H1 (cell line): ENCODE measurements around the gene BIK. TPM values are rescaled to one million over a fixed set of nuclear protein-coding genes. Genes with fewer than 3 reads are reported as not detected.

ENCODE experiments used
- CTCF ChIA-PET: fragments of 300-600 bp; sonication (Branson Sonifier 250); formaldehyde crosslinking; loops from one replicate; lab custom pipeline; 2021; ENCODE audit not compliant: partially characterized antibody; lab: Charles Lee
- POLR2A ChIA-PET: fragments of 300-600 bp; sonication (Branson Sonifier 250); formaldehyde crosslinking; loops from one replicate; lab custom pipeline; 2021; ENCODE audit warnings: inconsistent platforms; ENCODE audit not compliant: partially characterized antibody; lab: Charles Lee
- DNase-seq, 2 experiments: peaks; one replicate each; pipeline versions ENCODE4 v3.0.0 to v3.0.0-alpha.2; 2010 to 2022; ENCODE audit warnings: low spot score in 2 of 2, low read depth in 1 of 2, mixed read lengths in 1 of 2
- FAIRE-seq: peaks from 2 replicates; lab custom pipeline; 2011; peaks lifted over from hg19 to GRCh38; lab: Jason Lieb, UNC
- H2AFZ ChIP-seq: 2 replicates; pipeline ENCODE4 v1.8.1; 2012; ENCODE audit warnings: low read length, inconsistent platforms
- H2AK5ac ChIP-seq: 2 replicates; pipeline ENCODE4 v1.6.1; 2013; ENCODE audit warnings: low read depth, low read length
- H2BK120ac ChIP-seq: replicated peaks from 2 replicates; pipeline ENCODE3; 2013; ENCODE audit warnings: low read depth, low read length, inconsistent platforms
- H2BK12ac ChIP-seq: 2 replicates; pipeline ENCODE4 v1.6.1; 2013; ENCODE audit warnings: low read depth, low read length
- H2BK15ac ChIP-seq: 2 replicates; pipeline ENCODE4 v1.6.1; 2013; ENCODE audit warnings: low read length
- H2BK20ac ChIP-seq: 2 replicates; pipeline ENCODE4 v1.6.1; 2013; ENCODE audit warnings: low read length
- H2BK5ac ChIP-seq: 2 replicates; pipeline ENCODE4 v1.6.1; 2013; ENCODE audit warnings: low read depth, low read length
- H3K14ac ChIP-seq: 2 replicates; pipeline ENCODE4 v1.6.1; 2013; ENCODE audit warnings: inconsistent platforms; ENCODE audit not compliant: insufficient read length
- H3K18ac ChIP-seq: 2 replicates; pipeline ENCODE4 v1.6.1; 2013; ENCODE audit warnings: low read length; ENCODE audit errors: extremely low read depth
- H3K23ac ChIP-seq: 2 replicates; pipeline ENCODE4 v1.6.1; 2013; ENCODE audit warnings: inconsistent platforms; ENCODE audit not compliant: insufficient read length
- H3K23me2 ChIP-seq: 2 replicates; pipeline ENCODE4 v1.6.1; 2013; ENCODE audit warnings: low read depth, low read length
- H3K27ac ChIP-seq: 2 replicates; pipeline ENCODE4 v1.6.1; 2011; ENCODE audit warnings: low read depth, low read length, inconsistent platforms
- H3K27me3 ChIP-seq, 4 experiments: replicated peaks in 1 of 4; 1 replicate in 1 of 4; 2 replicates in 3 of 4; pipeline versions ENCODE4 v1.6.1 to v1.8.1; 2011 to 2013; ENCODE audit warnings: low read length in 3 of 4, mild to moderate bottlenecking in 3 of 4, inconsistent platforms in 2 of 4, mixed read lengths in 2 of 4, moderate library complexity in 1 of 4; ENCODE audit not compliant: control insufficient read depth in 3 of 4, insufficient read depth in 3 of 4; ENCODE audit errors: extremely low read depth in 1 of 4
- H3K36me3 ChIP-seq, 4 experiments: 2 replicates each; pipeline versions ENCODE4 v1.6.1 to v1.8.1; 2011 to 2013; ENCODE audit warnings: mild to moderate bottlenecking in 4 of 4, low read length in 3 of 4, moderate library complexity in 2 of 4, control low read depth in 1 of 4, inconsistent platforms in 1 of 4; ENCODE audit not compliant: insufficient read depth in 4 of 4, control insufficient read depth in 2 of 4
- H3K4ac ChIP-seq: replicated peaks from 2 replicates; pipeline ENCODE3; 2013; ENCODE audit warnings: low read length, low read depth, mixed read lengths, inconsistent platforms; ENCODE audit not compliant: insufficient read length
- H3K4me1 ChIP-seq, 4 experiments: replicated peaks in 1 of 4; 1 replicate in 1 of 4; 2 replicates in 3 of 4; pipeline versions ENCODE4 v1.6.1 to v1.8.1; 2011 to 2013; ENCODE audit warnings: low read length in 3 of 4, inconsistent platforms in 2 of 4, mixed read lengths in 1 of 4; ENCODE audit not compliant: insufficient read depth in 4 of 4, control insufficient read depth in 3 of 4
- H3K4me2 ChIP-seq, 2 experiments: 2 replicates each; pipeline versions ENCODE4 v1.6.1 to v1.8.1; 2011 to 2013; ENCODE audit warnings: low read depth in 2 of 2, low read length in 2 of 2, control low read depth in 1 of 2, inconsistent platforms in 1 of 2, mild to moderate bottlenecking in 1 of 2; ENCODE audit not compliant: insufficient read depth in 1 of 2
- H3K4me3 ChIP-seq, 4 experiments: fragments of 200-600, 300-600 bp in 1 of 4; sonication (generic), shearing (Covaris generic), sonication (Bioruptor Twin) in 1 of 4; 2 replicates each; pipeline versions ENCODE4 v1.5.1 to v1.8.1; 2011 to 2016; ENCODE audit warnings: low read length in 4 of 4, low read depth in 3 of 4, control low read depth in 2 of 4, inconsistent platforms in 2 of 4, mild to moderate bottlenecking in 2 of 4, mixed read lengths in 1 of 4, moderate library complexity in 1 of 4; ENCODE audit not compliant: insufficient read depth in 2 of 4; ENCODE audit errors: extremely low read depth in 1 of 4
- H3K56ac ChIP-seq: replicated peaks from 2 replicates; pipeline ENCODE3; 2013; ENCODE audit warnings: low read depth, mild to moderate bottlenecking, mixed read lengths, low read length, inconsistent platforms; ENCODE audit not compliant: insufficient read length
- H3K79me1 ChIP-seq: 2 replicates; pipeline ENCODE4 v1.6.1; 2013; ENCODE audit warnings: low read depth, low read length, control low read depth
- H3K79me2 ChIP-seq, 2 experiments: 2 replicates each; pipeline versions ENCODE4 v1.6.1 to v1.8.1; 2012 to 2013; ENCODE audit warnings: low read length in 2 of 2, mild to moderate bottlenecking in 2 of 2, inconsistent platforms in 1 of 2; ENCODE audit not compliant: insufficient read depth in 2 of 2, control insufficient read depth in 1 of 2
- H3K9ac ChIP-seq, 4 experiments: replicated peaks in 1 of 4; 1 replicate in 1 of 4; 2 replicates in 3 of 4; pipeline versions ENCODE4 v1.6.1 to v1.8.1; 2011 to 2013; ENCODE audit warnings: low read depth in 3 of 4, low read length in 3 of 4, control low read depth in 2 of 4, mild to moderate bottlenecking in 2 of 4, moderate library complexity in 2 of 4, inconsistent platforms in 1 of 4; ENCODE audit errors: extremely low read depth in 1 of 4
- H3K9me3 ChIP-seq, 2 experiments: 2 replicates each; pipeline versions ENCODE4 v1.6.1 to v1.8.1; 2012 to 2013; ENCODE audit warnings: mild to moderate bottlenecking in 2 of 2, moderate library complexity in 2 of 2, control low read depth in 1 of 2, inconsistent platforms in 1 of 2, low read depth in 1 of 2, low read length in 1 of 2, mixed read lengths in 1 of 2; ENCODE audit not compliant: insufficient read depth in 2 of 2
- H4K20me1 ChIP-seq, 2 experiments: replicated peaks in 1 of 2; 2 replicates each; pipeline versions ENCODE3 to v1.8.1; 2011 to 2013; ENCODE audit warnings: inconsistent platforms in 2 of 2, low read length in 2 of 2, mild to moderate bottlenecking in 1 of 2; ENCODE audit not compliant: insufficient read depth in 2 of 2, control insufficient read depth in 1 of 2
- H4K5ac ChIP-seq: 2 replicates; pipeline ENCODE4 v1.6.1; 2013; ENCODE audit warnings: low read length, low read depth, mixed read lengths, inconsistent platforms; ENCODE audit not compliant: insufficient read length
- H4K8ac ChIP-seq: 2 replicates; pipeline ENCODE4 v1.8.0; 2013; ENCODE audit warnings: mild to moderate bottlenecking, moderate library complexity, low read length, inconsistent platforms; ENCODE audit not compliant: insufficient read depth; ENCODE audit errors: extremely low read depth
- H4K91ac ChIP-seq: replicated peaks from 2 replicates; pipeline ENCODE3; 2013; ENCODE audit warnings: low read length, mixed read lengths, inconsistent platforms; ENCODE audit not compliant: insufficient read length
- GABPA ChIP-seq: IDR thresholded peaks from 2 replicates; pipeline ENCODE4 v1.6.1; 2011; ENCODE audit warnings: mild to moderate bottlenecking, low read length, moderate library complexity, borderline replicate concordance; ENCODE audit not compliant: insufficient read depth
- HDAC2 ChIP-seq, 2 experiments: fragments of 300-600 bp in 1 of 2; sonication (generic) in 1 of 2; IDR thresholded peaks; 2 replicates each; pipeline ENCODE4 v1.6.1; 2011 to 2012; ENCODE audit warnings: low read depth in 2 of 2, low read length in 2 of 2, mild to moderate bottlenecking in 2 of 2, moderate library complexity in 2 of 2, borderline replicate concordance in 1 of 2, inconsistent platforms in 1 of 2
- KDM1A ChIP-seq: fragments of 200-600, 300-600 bp; sonication (generic); IDR thresholded peaks from 2 replicates; pipeline ENCODE4 v1.7.1; 2016; ENCODE audit warnings: mild to moderate bottlenecking, low read length, borderline replicate concordance
- KDM4A ChIP-seq: IDR thresholded peaks from one replicate; pipeline ENCODE4 v1.7.1; 2012; ENCODE audit warnings: low read depth, mild to moderate bottlenecking, moderate library complexity, low read length, inconsistent platforms; ENCODE audit not compliant: severe bottlenecking
- NANOG ChIP-seq: IDR thresholded peaks from 2 replicates; pipeline ENCODE4 v1.6.1; 2011; ENCODE audit warnings: low read length, low read depth, mild to moderate bottlenecking, inconsistent platforms; ENCODE audit not compliant: insufficient read depth, poor library complexity, severe bottlenecking
- NRF1 ChIP-seq: IDR thresholded peaks from 2 replicates; pipeline ENCODE4 v1.6.1; 2011; ENCODE audit warnings: mild to moderate bottlenecking, low read depth, low read length, improper control_type of control experiment
- POLR2A ChIP-seq, 2 experiments: IDR thresholded peaks; 1 replicate in 1 of 2; 2 replicates in 1 of 2; pipeline ENCODE4 v1.6.1; 2011; ENCODE audit warnings: low read depth in 2 of 2, low read length in 2 of 2, mild to moderate bottlenecking in 2 of 2; ENCODE audit errors: control extremely low read depth in 1 of 2
- POU5F1 ChIP-seq: IDR thresholded peaks from 2 replicates; pipeline ENCODE4 v1.6.1; 2011; ENCODE audit warnings: low read depth, mild to moderate bottlenecking, low read length, moderate library complexity
- RAD21 ChIP-seq, 2 experiments: IDR thresholded peaks in 1 of 2; conservative IDR thresholded peaks in 1 of 2; 2 replicates each; pipeline ENCODE4 v1.6.1; 2011; ENCODE audit warnings: low read depth in 2 of 2, low read length in 2 of 2, improper control_type of control experiment in 1 of 2, inconsistent platforms in 1 of 2, mild to moderate bottlenecking in 1 of 2, moderate library complexity in 1 of 2
- TEAD4 ChIP-seq: IDR thresholded peaks from 2 replicates; pipeline ENCODE4 v1.6.1; 2012; ENCODE audit warnings: low read depth, low read length, inconsistent platforms, mixed read lengths
- WGBS, 2 experiments: shearing (Covaris generic) in 1 of 2; methylation state at CpG; one replicate each; pipeline versions ENCODE4 v1.1.6 to v1.1.7; 2013 to 2015; ENCODE audit warnings: low lambda C conversion rate in 2 of 2, mixed read lengths in 2 of 2, inconsistent platforms in 1 of 2, low coverage in 1 of 2, missing lambda C conversion rate in 1 of 2; ENCODE audit not compliant: insufficient replicate concordance in 2 of 2, insufficient coverage in 1 of 2, insufficient read length in 1 of 2; ENCODE audit errors: extremely low coverage in 1 of 2, missing lambda C conversion rate in 1 of 2; 5-methylcytosine and 5-hydroxymethylcytosine counted together
- polyA plus RNA-seq, 7 experiments: library from polyadenylated mRNA; depleted of rRNA in 3 of 7; stranded (reverse) in 5 of 7; unstranded in 2 of 7; fragments of >200 nt in 5 of 7; fragments of 200-250 nt in 2 of 7; gene quantifications; 1 replicate in 5 of 7; 2 replicates in 1 of 7; 4 replicates in 1 of 7; pipeline versions ENCODE4 v1.2.1 to v1.2.3, GENCODE V29; 2011 to 2013; ENCODE audit warnings: missing spikeins in 2 of 7, mixed read lengths in 2 of 7
- total RNA-seq: library from RNA; stranded (reverse); fragmentation: NEBNext Ultra II Directional; extraction: Animal tissue kit (Norgen Biotek cat#: 25700); gene quantifications from 2 replicates; pipeline ENCODE4 v1.2.1, GENCODE V29; 2021

The BIK gene
- total and polyA plus RNA-seq, 2 of the 8 experiments (the other 6 are each of a cell fraction or from before 2014, with no cell fraction given) = 3.3 to 5.5 TPM

DNA sequence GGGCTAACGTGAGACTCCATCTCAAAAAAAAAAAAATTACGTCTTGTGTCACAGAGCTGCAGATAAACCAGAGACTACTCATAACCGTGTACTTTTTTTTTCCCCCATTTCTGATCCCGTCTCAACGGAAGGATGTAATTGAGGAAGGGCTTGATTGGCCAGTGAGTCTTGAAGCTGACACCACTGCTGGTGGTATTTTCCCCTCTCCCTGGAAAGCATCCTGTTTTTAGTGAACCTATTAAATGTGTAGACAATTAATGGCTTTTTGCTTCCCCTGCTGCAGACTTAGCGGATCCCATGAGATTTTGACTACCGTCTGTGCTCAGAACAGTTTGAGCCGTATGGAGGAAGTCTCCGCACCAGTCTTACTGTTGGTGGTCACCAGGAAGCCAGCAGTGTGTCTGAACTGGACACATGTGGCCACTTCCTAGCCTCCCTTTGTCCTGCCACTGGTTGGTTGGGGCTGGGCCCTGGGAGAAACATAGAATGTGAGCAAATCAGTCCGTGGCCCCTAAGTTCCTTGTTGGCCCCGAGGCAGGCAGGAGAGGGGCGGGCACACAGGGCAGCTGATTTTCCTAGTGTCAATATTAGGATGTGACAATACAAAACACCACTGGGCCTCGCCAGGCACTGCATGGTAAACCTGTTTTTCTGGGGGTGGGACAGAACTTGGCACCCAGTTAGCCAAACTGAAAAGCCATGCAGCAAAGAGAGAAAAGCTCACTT lies 3.1 kb downstream of the BIK start:
- Histone ChIP-seq H4K91ac (no peak overlapping the region), H2BK5ac (no peak overlapping the region), H3K79me1 (no peaks in the 10 kb centered on the region; the same call in 1 of the 2 replicates), H3K14ac (no peak overlapping the region), H3K18ac (no peak overlapping the region), H3K4me3 (no peak overlapping the region), H2BK12ac (no peak overlapping the region), H2AK5ac (no peak overlapping the region), H3K4ac (no peak overlapping the region), H2BK20ac (no peak overlapping the region), H3K4me2 (no peak overlapping the region), H4K5ac (no peak overlapping the region), H3K9ac (no peak overlapping the region; a peak in 1 of 7 replicates), H3K23me2 (peaks cover 13% of the 10 kb centered on the region; the same call in 1 of the 2 replicates), H4K8ac (no peak overlapping the region), H4K20me1 (peaks cover 3 to 4% of the 10 kb centered on the region in 2 experiments), H3K27me3 (peaks cover 10 to 44% (median 39%) of the 10 kb centered on the region in 4 experiments), H3K56ac (no peak overlapping the region), H3K9me3 (no peaks in the 10 kb centered on the region), H2AFZ (no peak overlapping the region), H3K23ac (no peak overlapping the region), H2BK120ac (no peak overlapping the region), H3K4me1 (peaks cover 0 to 10% (median 5%) of the 10 kb centered on the region in 4 experiments), H2BK15ac (no peak overlapping the region), H3K27ac (no peak overlapping the region), H3K79me2 (no peaks in the 10 kb centered on the region), H3K36me3 (no peaks in the 10 kb centered on the region)
- ChIA-PET CTCF (interaction anchor here (0.6 to 3.2 kb wide), 8 partner anchors 13 to 118 kb away, joined by 3 to 10 read pairs (median 3); no protein-coding TSS in a partner anchor), POLR2A (interaction anchor here (1.0 to 1.9 kb wide), 2 partner anchors 13 to 18 kb away, joined by 4 read pairs; no protein-coding TSS in a partner anchor)
- FAIRE-seq (no peak), DNase-seq (no peak)
- 72% methylated on average over 13 of the region's 13 CpGs; no CpG with 5 or more reads in 1 of the 2 experiments for WGBS, 2 experiments
- TF ChIP-seq NANOG (no peak), POLR2A (IDR thresholded peaks at IDR 0.05; ENCODE audit: control extremely low read depth in 1 of 2, low read depth in 2 of 2, low read length in 2 of 2) (no peak), NRF1 (no peak), HDAC2 (IDR thresholded peaks at IDR 0.05; ENCODE audit: borderline replicate concordance in 1 of 2, low read depth in 2 of 2, low read length in 2 of 2) (no peak), POU5F1 (no peak), GABPA (no peak), TEAD4 (no peak), RAD21 (IDR thresholded peaks at IDR 0.05 in 1 of 2, conservative IDR thresholded peaks at IDR 0.05 in 1 of 2; ENCODE audit: low read depth in 2 of 2, low read length in 2 of 2) (no peak), KDM1A (no peak), KDM4A (no peak)
